K562 (cell line): Measurements from ENCODE around the gene SLC39A11. TPM values are rescaled to one million over a fixed set of nuclear protein-coding genes. Genes with fewer than 3 reads are reported as not detected.

Experiments used
- ATAC-seq: fragments of 200-7000 bp; cut with Tn5 transposase; 3 replicates; pipeline ENCODE4 v1.9.1; 2020; ENCODE audit warnings: moderate library complexity
- BruUV-seq: library from RNA; stranded (reverse); fragments of 400-500 nt; replicated peaks from 2 replicates; lab custom pipeline; 2021; lab: Mats Ljungman, UMichigan
- CTCF ChIA-PET: fragments of 300-600 bp; formaldehyde crosslinking; extraction: SDS; loops from one replicate; lab custom pipeline; 2021; ENCODE audit warnings: low intra/inter-chr PET ratio; lab: Yijun Ruan, JAX
- POLR2A ChIA-PET: fragments of 300-600, 350-650 bp; sonication (Branson Sonifier 250); formaldehyde crosslinking; extraction: SDS; loops from one replicate; lab custom pipeline; 2021; ENCODE audit warnings: antibody characterized with exemption, inconsistent platforms; lab: Yijun Ruan, JAX
- DNase-seq, 4 experiments: peaks; one replicate each; pipeline versions ENCODE4 v3.0.0 to v3.0.0-alpha.2; 2011 to 2018; ENCODE audit warnings: low spot score in 3 of 4, mixed read lengths in 3 of 4; ENCODE audit errors: extremely low read depth in 1 of 4
- FAIRE-seq: peaks from 2 replicates; lab custom pipeline; 2011; peaks lifted over from hg19 to GRCh38; lab: Jason Lieb, UNC
- H2AFZ ChIP-seq: 2 replicates; pipeline ENCODE4 v1.6.0; 2011; ENCODE audit warnings: low read depth, low read length, control low read depth, inconsistent platforms
- H3K27ac ChIP-seq: fragments of 200-600 bp; 3 replicates; pipeline ENCODE4 v1.8.0; 2011; ENCODE audit warnings: low read depth, mild to moderate bottlenecking, control low read depth, inconsistent platforms, low read length, moderate library complexity, mixed read lengths; ENCODE audit errors: extremely low read depth
- H3K27me3 ChIP-seq, 2 experiments: fragments of 300-600 bp in 1 of 2; 2 replicates in 1 of 2; 3 replicates in 1 of 2; pipeline versions ENCODE4 v1.6.0 to v1.8.0; 2011; ENCODE audit warnings: inconsistent platforms in 2 of 2, low read length in 2 of 2, mild to moderate bottlenecking in 1 of 2, mixed read lengths in 1 of 2, moderate library complexity in 1 of 2; ENCODE audit not compliant: control insufficient read depth in 2 of 2, insufficient read depth in 2 of 2
- H3K36me3 ChIP-seq: fragments of 300-600 bp; 3 replicates; pipeline ENCODE4 v1.8.0; 2011; ENCODE audit warnings: mild to moderate bottlenecking, low read length, inconsistent platforms; ENCODE audit not compliant: control insufficient read depth, insufficient read depth
- H3K4me1 ChIP-seq, 2 experiments: fragments of 200-600 bp in 1 of 2; replicated peaks in 1 of 2; 2 replicates in 1 of 2; 3 replicates in 1 of 2; pipeline versions ENCODE4 v1.5.1 to v1.8.0; 2011; ENCODE audit warnings: inconsistent platforms in 2 of 2, low read length in 2 of 2, mild to moderate bottlenecking in 1 of 2, mixed read lengths in 1 of 2, moderate library complexity in 1 of 2; ENCODE audit not compliant: control insufficient read depth in 2 of 2, insufficient read depth in 2 of 2
- H3K4me2 ChIP-seq: 2 replicates; pipeline ENCODE4 v1.6.1; 2011; ENCODE audit warnings: low read length, control low read depth, inconsistent platforms, mixed read lengths; ENCODE audit not compliant: insufficient read depth
- H3K4me3 ChIP-seq: fragments of 200-600 bp; sonication (generic), shearing (Covaris generic); 2 replicates; pipeline ENCODE4 v1.5.1; 2016; ENCODE audit warnings: control low read depth, inconsistent platforms
- H3K79me2 ChIP-seq: fragments of 200-600 bp; 3 replicates; pipeline ENCODE4 v1.8.0; 2011; ENCODE audit warnings: low read length, inconsistent platforms; ENCODE audit not compliant: control insufficient read depth, insufficient read depth
- H3K9ac ChIP-seq, 2 experiments: 2 replicates each; pipeline versions ENCODE4 v1.6.0 to v1.6.1; 2011; ENCODE audit warnings: low read depth in 2 of 2, low read length in 2 of 2, control low read depth in 1 of 2, inconsistent platforms in 1 of 2, mild to moderate bottlenecking in 1 of 2, mixed read lengths in 1 of 2; ENCODE audit not compliant: insufficient read depth in 1 of 2
- H3K9me1 ChIP-seq: one replicate; pipeline ENCODE4 v1.6.0; 2011; ENCODE audit warnings: inconsistent platforms, mild to moderate bottlenecking, low read length, moderate library complexity; ENCODE audit not compliant: control insufficient read depth, insufficient read depth
- H3K9me3 ChIP-seq: replicated peaks from 2 replicates; pipeline ENCODE4 v1.5.1; 2011; ENCODE audit warnings: low read depth, low read length, inconsistent platforms; ENCODE audit not compliant: control insufficient read depth, insufficient read depth
- H4K20me1 ChIP-seq: replicated peaks from 2 replicates; pipeline ENCODE4 v1.6.1; 2011; ENCODE audit warnings: low read length, inconsistent platforms, mixed read lengths; ENCODE audit not compliant: control insufficient read depth, insufficient read depth
- PML ChIP-seq: IDR thresholded peaks from 2 replicates; pipeline ENCODE4 v1.6.1; 2012; ENCODE audit warnings: low read length, inconsistent platforms
- RBM25 ChIP-seq: fragments of 200-400 bp; formaldehyde crosslinking; IDR thresholded peaks from 2 replicates; pipeline ENCODE4 v1.6.1; 2018; ENCODE audit warnings: low read length, low read depth, moderate library complexity; ENCODE audit not compliant: severe bottlenecking
- RBM39 ChIP-seq: fragments of 200-400 bp; formaldehyde crosslinking; optimal IDR thresholded peaks from 2 replicates; pipeline ENCODE3; 2018; ENCODE audit warnings: low read depth, low read length
- TCF3 ChIP-seq: sonication (generic); formaldehyde crosslinking; IDR thresholded peaks from 2 replicates; pipeline ENCODE4 v1.4.0; 2020; ENCODE audit warnings: mild to moderate bottlenecking, missing genetic modification reagents
- TRIM24 ChIP-seq, 2 experiments: fragments of 450-650 bp; IDR thresholded peaks; 2 replicates each; pipeline ENCODE4 v1.6.1; 2016
- ZNF197 ChIP-seq: fragments of 200-800 bp; sonication (Bioruptor generic); IDR thresholded peaks from 2 replicates; pipeline ENCODE4 v1.6.1; 2016; ENCODE audit warnings: low read depth, missing genetic modification characterization, missing compliant biosample characterization
- ZNF3 ChIP-seq: fragments of 250-450 bp; sonication (Bioruptor Pico); IDR thresholded peaks from 2 replicates; pipeline ENCODE4 v1.5.0; 2021; ENCODE audit warnings: mild to moderate bottlenecking, moderate library complexity
- WGBS: fragments of 100-300 bp; shearing (Covaris generic); methylation state at CpG from one replicate; pipeline ENCODE4 v1.1.6; 2016; ENCODE audit warnings: low coverage, mixed read lengths; ENCODE audit not compliant: insufficient coverage; ENCODE audit errors: missing lambda C conversion rate; 5-methylcytosine and 5-hydroxymethylcytosine counted together
- in situ Hi-C: fragments of 300-500 bp; cut with MboI; formaldehyde crosslinking; loops from 4 replicates; pipeline ENCODE4 v1.15.0; 2018; ENCODE audit warnings: inconsistent platforms, mixed read lengths
- intact Hi-C: fragments of 100-400 bp; cut with micrococcal nuclease; formaldehyde crosslinking; loops from 2 replicates; pipeline ENCODE4 v1.14.2; 2022
- polyA plus RNA-seq, 8 experiments: library from polyadenylated mRNA; depleted of rRNA in 4 of 8; stranded (reverse) in 5 of 8; unstranded in 3 of 8; fragments of >200 nt; fragmentation: Nextera tagmentation in 2 of 8; fragmentation: Illumina TruSeq in 1 of 8; extraction: Ambion mirVana in 2 of 8; extraction: Trizol in 1 of 8; gene quantifications; 2 replicates each; pipeline versions ENCODE4 v1.2.1 to v1.2.3, GENCODE V29; 2011 to 2014; ENCODE audit warnings: inconsistent platforms in 1 of 8, missing spikeins in 1 of 8
- total RNA-seq, 7 experiments: library from RNA; depleted of rRNA in 6 of 7; stranded (reverse); fragments of >200 nt in 6 of 7; fragmentation: Illumina TruSeq in 2 of 7; extraction: Trizol in 2 of 7; gene quantifications; 2 replicates each; pipeline versions ENCODE4 v1.2.1 to v1.2.3, GENCODE V29; 2011 to 2021; ENCODE audit warnings: low replicate concordance in 1 of 7
- TF ChIP-seq, protein P1 (sequence below): fragments of 250-450 bp; sonication (Bioruptor Pico); IDR thresholded peaks from 2 replicates; pipeline ENCODE4 v1.5.0; 2021
- TF ChIP-seq, protein P2 (sequence below): fragments of 450-650 bp; formaldehyde crosslinking; IDR thresholded peaks from 2 replicates; pipeline ENCODE4 v1.4.0; 2022; ENCODE audit warnings: missing genetic modification characterization

SLC39A11 gene
- total and polyA plus RNA-seq, 9 of the 15 experiments (the other 6 are each of a cell fraction or from before 2014, with no cell fraction given) = 10.5 to 26.4 (median 13.4) TPM

DNA sequence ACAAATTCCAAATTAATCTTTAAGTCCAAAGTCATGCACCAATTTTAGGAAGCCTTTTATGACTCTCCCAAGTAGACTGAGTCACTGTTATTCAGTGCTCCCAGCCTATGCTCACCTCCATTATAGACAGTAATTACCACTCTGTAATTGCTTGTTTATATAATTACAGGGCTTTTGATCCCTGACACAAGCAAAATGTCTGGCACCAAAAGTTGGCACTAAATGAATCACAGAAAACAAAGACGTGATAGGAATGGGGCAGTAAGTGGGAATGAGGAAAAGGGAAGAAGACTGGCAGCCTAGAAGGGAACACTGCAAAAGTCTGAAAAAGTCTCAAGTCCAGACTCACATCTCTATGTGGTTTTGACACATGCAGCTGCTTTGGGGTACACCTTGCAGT lies 94.1 kb downstream of the SLC39A11 start:
- no peaks in the 10 kb centered on the region for H3K9me1 ChIP-seq
- 67% methylated on average over 1 of the region's 1 CpG for WGBS
- ChIA-PET CTCF (no interaction called here), POLR2A (no interaction called here)
- H3K79me2 ChIP-seq = no peaks in the 10 kb centered on the region
- DNase-seq (no peak), FAIRE-seq (no peak), ATAC-seq (no peak)
- no peaks in the 10 kb centered on the region; the same call in 1 of the 2 replicates for H3K9me3 ChIP-seq
- H3K4me1 ChIP-seq = peaks cover 0 to 21% of the 10 kb centered on the region in 2 experiments; a peak in 4 of 5 replicates
- in situ Hi-C loops = loop anchor here (10.0 kb wide), 1 partner anchor 156 kb away; no protein-coding TSS in a partner anchor
- H3K4me2 ChIP-seq = no peak overlapping the region
- no peak overlapping the region for H3K27ac ChIP-seq
- no peaks in the 10 kb centered on the region for H4K20me1 ChIP-seq
- no peaks in the 10 kb centered on the region for H3K36me3 ChIP-seq
- H2AFZ ChIP-seq = no peak overlapping the region
- no peak overlapping the region for H3K9ac ChIP-seq
- no peak overlapping the region for H3K4me3 ChIP-seq
- intact Hi-C loops = no loop called here
- no TSS peak for BruUV-seq
- H3K27me3 ChIP-seq = no peaks in the 10 kb centered on the region
- TF ChIP-seq ZNF197 (CRISPR knock-in tag) = no peak
- TF ChIP-seq, protein P1, sequence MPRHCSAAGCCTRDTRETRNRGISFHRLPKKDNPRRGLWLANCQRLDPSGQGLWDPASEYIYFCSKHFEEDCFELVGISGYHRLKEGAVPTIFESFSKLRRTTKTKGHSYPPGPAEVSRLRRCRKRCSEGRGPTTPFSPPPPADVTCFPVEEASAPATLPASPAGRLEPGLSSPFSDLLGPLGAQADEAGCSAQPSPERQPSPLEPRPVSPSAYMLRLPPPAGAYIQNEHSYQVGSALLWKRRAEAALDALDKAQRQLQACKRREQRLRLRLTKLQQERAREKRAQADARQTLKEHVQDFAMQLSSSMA (CRISPR knock-in tag) = no peak
- no peak for TF ChIP-seq RBM39
- TF ChIP-seq, protein P2, sequence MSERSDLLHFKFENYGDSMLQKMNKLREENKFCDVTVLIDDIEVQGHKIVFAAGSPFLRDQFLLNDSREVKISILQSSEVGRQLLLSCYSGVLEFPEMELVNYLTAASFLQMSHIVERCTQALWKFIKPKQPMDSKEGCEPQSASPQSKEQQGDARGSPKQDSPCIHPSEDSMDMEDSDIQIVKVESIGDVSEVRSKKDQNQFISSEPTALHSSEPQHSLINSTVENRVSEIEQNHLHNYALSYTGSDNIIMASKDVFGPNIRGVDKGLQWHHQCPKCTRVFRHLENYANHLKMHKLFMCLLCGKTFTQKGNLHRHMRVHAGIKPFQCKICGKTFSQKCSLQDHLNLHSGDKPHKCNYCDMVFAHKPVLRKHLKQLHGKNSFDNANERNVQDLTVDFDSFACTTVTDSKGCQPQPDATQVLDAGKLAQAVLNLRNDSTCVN = no peak
- no peak for TF ChIP-seq PML
- TF ChIP-seq TCF3 (CRISPR knock-in tag) = no peak
- TF ChIP-seq TRIM24 (IDR thresholded peaks at IDR 0.05) = no peak
- no peak for TF ChIP-seq ZNF3 (CRISPR knock-in tag)
- no peak for TF ChIP-seq RBM25
- TF ChIP-seq, all 486 proteins: peak for 0
